Measurements from ENCODE around the gene SLC38A1.
"Not testable (repeated sequence)": the region's sequence is repeated elsewhere in the genome, so short reads cannot be mapped to it uniquely, and the experiment has no call there.

The SLC38A1 gene

GRCh38 chr12:46201284-46201789 is 67.5 kb downstream of the SLC38A1 start:
- no peak for DNase-seq (ENCODE audit: low read depth)

GRCh38 chr12:46200551-46200950 is 68.3 kb downstream of the SLC38A1 start:
- DNase-seq (ENCODE audit: low read depth): no peak
- no peak for TF ChIP-seq POLR2A (IDR thresholded peaks at IDR 0.05; ENCODE audit: extremely low read depth, insufficient read length)
- TF ChIP-seq, protein P1, sequence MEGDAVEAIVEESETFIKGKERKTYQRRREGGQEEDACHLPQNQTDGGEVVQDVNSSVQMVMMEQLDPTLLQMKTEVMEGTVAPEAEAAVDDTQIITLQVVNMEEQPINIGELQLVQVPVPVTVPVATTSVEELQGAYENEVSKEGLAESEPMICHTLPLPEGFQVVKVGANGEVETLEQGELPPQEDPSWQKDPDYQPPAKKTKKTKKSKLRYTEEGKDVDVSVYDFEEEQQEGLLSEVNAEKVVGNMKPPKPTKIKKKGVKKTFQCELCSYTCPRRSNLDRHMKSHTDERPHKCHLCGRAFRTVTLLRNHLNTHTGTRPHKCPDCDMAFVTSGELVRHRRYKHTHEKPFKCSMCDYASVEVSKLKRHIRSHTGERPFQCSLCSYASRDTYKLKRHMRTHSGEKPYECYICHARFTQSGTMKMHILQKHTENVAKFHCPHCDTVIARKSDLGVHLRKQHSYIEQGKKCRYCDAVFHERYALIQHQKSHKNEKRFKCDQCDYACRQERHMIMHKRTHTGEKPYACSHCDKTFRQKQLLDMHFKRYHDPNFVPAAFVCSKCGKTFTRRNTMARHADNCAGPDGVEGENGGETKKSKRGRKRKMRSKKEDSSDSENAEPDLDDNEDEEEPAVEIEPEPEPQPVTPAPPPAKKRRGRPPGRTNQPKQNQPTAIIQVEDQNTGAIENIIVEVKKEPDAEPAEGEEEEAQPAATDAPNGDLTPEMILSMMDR (IDR thresholded peaks at IDR 0.05; ENCODE audit: low read depth, low read length): no peak
- no peak for TF ChIP-seq MYC (IDR thresholded peaks at IDR 0.05; ENCODE audit: low read depth, low read length)
- TF ChIP-seq, protein P2, sequence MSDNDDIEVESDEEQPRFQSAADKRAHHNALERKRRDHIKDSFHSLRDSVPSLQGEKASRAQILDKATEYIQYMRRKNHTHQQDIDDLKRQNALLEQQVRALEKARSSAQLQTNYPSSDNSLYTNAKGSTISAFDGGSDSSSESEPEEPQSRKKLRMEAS (IDR thresholded peaks at IDR 0.05; ENCODE audit: low read depth, low read length): no peak
- no peak overlapping the region for H3K4me3 ChIP-seq (ENCODE audit: low read depth, low read length)

More at GRCh38 chr12:46201284-46201789, 67.5 kb downstream of the SLC38A1 start:
- H3K4me3 ChIP-seq (ENCODE audit: low read depth, low read length): no peak overlapping the region
- TF ChIP-seq POLR2A (IDR thresholded peaks at IDR 0.05; ENCODE audit: extremely low read depth, insufficient read length): no peak
- TF ChIP-seq, protein P1 (IDR thresholded peaks at IDR 0.05; ENCODE audit: low read depth, low read length): no peak
- TF ChIP-seq MYC (IDR thresholded peaks at IDR 0.05; ENCODE audit: low read depth, low read length): no peak

- H3K4me3 ChIP-seq (ENCODE audit: low read depth, low read length): no peak overlapping the region
- TF ChIP-seq, protein P1 (IDR thresholded peaks at IDR 0.05; ENCODE audit: low read depth, low read length): no peak
- no peak for TF ChIP-seq POLR2A (IDR thresholded peaks at IDR 0.05; ENCODE audit: extremely low read depth, insufficient read length)
- TF ChIP-seq MYC (IDR thresholded peaks at IDR 0.05; ENCODE audit: low read depth, low read length): no peak
- TF ChIP-seq, protein P2 (IDR thresholded peaks at IDR 0.05; ENCODE audit: low read depth, low read length): no peak
Observed at GRCh38 chr12:46198913-46199312, 69.9 kb downstream of the SLC38A1 start.

GRCh38 chr12:46197883-46198282 is 71.0 kb downstream of the SLC38A1 start:
- no peak for DNase-seq (ENCODE audit: low read depth)
- no peak overlapping the region for H3K4me3 ChIP-seq (ENCODE audit: low read depth, low read length)
- TF ChIP-seq, protein P1 (IDR thresholded peaks at IDR 0.05; ENCODE audit: low read depth, low read length): no peak
- TF ChIP-seq, protein P2 (IDR thresholded peaks at IDR 0.05; ENCODE audit: low read depth, low read length): no peak
- TF ChIP-seq POLR2A (IDR thresholded peaks at IDR 0.05; ENCODE audit: extremely low read depth, insufficient read length) (no peak), MYC (IDR thresholded peaks at IDR 0.05; ENCODE audit: low read depth, low read length) (no peak)

More at GRCh38 chr12:46198913-46199312, 69.9 kb downstream of the SLC38A1 start:
- DNase-seq (ENCODE audit: low read depth): no peak

DNA sequence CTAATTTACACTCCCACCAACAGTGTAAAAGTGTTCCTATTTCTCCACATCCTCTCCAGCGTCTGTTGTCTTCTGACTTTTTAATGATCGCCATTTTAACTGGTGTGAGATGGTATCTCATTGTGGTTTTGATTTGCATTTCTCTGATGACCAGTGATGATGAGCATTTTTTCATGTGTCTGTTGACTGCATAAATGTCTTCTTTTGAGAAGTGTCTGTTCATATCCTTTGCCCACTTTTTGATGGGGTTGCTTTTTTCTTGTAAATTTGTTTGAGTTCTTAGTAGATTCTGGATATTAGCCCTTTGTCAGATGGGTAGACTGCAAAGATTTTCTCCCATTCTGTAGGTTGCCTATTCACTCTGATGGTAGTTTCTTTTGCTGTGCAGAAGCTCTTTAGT is 78.3 kb downstream of the SLC38A1 start:
- H3K4me3 ChIP-seq (ENCODE audit: low read depth, low read length); DNase-seq (ENCODE audit: low read depth): not testable (repeated sequence)

DNA sequence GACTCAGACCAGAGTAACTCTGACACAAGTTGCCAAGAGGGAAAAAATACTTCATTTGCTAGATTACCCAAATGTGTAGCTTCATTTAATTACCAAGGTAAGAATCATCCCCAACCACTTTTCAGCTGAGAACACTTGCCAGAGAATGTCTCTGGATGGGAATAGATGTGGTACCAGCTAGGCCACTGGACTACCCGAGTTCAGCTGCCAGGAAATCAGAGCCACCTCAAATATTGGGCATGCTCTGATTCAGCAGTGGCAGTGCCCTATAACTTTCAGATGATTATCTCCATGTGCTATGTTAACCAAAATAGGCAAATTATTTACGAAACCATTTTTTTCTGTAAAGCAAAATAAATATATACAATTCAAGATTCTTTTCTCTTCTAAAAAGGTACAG is 80.7 kb downstream of the SLC38A1 start:
- TF ChIP-seq MYC (IDR thresholded peaks at IDR 0.05; ENCODE audit: low read depth, low read length) (no peak), POLR2A (IDR thresholded peaks at IDR 0.05; ENCODE audit: extremely low read depth, insufficient read length) (no peak)
- TF ChIP-seq, protein P2 (IDR thresholded peaks at IDR 0.05; ENCODE audit: low read depth, low read length): no peak
- TF ChIP-seq, protein P1 (IDR thresholded peaks at IDR 0.05; ENCODE audit: low read depth, low read length): no peak
- DNase-seq (ENCODE audit: low read depth): no peak
- H3K4me3 ChIP-seq (ENCODE audit: low read depth, low read length): no peak overlapping the region

Data from NB4 (cell line).